ENCODE results near the gene BCKDK.
A peak's percentile ranks its signal among the peaks of the same experiment; 100 is the strongest.
"Not testable (repeated sequence)": the region's sequence is repeated elsewhere in the genome, so short reads cannot be mapped to it uniquely, and the experiment has no call there.

BCKDK gene

DNA sequence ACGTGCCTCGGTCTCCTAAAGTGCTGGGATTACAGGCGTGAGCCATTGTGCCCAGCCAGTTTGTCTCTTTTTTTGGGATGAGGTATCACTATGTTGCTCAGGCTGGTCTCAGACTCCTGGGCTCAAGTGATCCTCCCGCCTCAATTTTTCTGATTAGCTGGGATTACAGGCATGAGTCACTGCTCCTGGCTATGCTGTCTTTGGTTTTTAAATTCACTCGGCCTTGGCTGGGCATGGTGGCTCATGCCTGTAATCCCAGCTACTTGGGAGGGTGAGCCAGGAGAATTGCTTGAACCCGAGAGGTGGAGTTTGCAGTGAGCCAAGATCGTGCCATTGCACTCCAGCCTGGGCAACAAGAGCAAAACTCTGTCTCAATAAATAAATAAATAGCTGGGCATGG is 36.2 kb downstream of the BCKDK start:
- DNase-seq: not testable (repeated sequence)

DNA sequence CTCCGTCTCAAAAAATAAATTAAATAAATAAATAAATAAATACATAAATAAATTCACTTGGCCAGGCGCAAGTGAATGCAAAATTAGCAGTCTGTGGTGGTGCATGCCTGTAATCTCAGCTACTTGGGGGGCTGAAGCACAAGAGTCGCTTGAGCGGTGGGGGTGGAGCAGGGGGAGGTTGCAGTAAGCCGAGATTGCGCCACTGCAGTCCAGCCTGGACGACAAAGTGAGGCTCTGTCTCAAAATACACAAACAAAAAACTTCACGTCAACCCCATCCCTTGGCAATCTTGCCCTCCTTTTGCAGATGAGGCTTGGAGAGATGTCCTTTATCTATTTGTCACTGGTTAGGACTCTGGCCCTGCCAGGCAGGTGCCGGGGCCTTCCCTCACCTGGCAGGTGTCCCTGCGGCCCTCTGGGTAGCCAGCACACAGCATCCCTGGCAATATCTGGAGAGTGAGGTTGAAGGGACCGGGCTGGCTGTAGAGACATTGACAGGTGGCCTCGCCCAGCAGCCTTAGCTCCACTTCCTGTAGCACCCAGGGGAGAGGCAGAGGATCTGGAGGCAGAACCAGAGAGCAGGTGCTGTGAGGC is 37.3 kb downstream of the BCKDK start:
- DNase-seq: peak; percentile 17

- DNase-seq: no peak
Observed at GRCh38 chr16:31147574-31147973, 39.4 kb downstream of the BCKDK start.

- no peak for DNase-seq
Observed at GRCh38 chr16:31148281-31148728, 40.1 kb downstream of the BCKDK start.

- DNase-seq: no peak
Observed at GRCh38 chr16:31148896-31149295, 40.7 kb downstream of the BCKDK start.

DNA sequence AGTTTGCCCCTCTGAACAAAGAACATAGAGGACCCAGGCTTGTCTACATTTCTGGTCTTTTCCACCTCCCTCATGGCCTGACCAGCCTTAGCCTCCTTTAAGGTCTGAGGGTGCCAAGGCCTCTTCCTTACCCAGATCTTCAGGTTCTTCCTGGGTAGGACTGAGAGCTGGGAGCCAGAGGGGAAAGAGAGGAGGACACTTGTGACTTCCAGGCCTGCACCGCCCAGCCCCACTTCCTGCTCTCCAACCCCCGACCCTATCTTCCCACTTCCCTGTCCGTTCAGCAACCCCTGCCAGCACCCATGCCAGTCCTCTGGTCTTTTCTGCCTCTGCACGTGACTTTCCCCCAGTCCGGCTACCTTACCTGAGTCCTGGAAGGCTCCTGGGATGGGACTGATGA is 41.1 kb downstream of the BCKDK start:
- DNase-seq: no peak

DNA sequence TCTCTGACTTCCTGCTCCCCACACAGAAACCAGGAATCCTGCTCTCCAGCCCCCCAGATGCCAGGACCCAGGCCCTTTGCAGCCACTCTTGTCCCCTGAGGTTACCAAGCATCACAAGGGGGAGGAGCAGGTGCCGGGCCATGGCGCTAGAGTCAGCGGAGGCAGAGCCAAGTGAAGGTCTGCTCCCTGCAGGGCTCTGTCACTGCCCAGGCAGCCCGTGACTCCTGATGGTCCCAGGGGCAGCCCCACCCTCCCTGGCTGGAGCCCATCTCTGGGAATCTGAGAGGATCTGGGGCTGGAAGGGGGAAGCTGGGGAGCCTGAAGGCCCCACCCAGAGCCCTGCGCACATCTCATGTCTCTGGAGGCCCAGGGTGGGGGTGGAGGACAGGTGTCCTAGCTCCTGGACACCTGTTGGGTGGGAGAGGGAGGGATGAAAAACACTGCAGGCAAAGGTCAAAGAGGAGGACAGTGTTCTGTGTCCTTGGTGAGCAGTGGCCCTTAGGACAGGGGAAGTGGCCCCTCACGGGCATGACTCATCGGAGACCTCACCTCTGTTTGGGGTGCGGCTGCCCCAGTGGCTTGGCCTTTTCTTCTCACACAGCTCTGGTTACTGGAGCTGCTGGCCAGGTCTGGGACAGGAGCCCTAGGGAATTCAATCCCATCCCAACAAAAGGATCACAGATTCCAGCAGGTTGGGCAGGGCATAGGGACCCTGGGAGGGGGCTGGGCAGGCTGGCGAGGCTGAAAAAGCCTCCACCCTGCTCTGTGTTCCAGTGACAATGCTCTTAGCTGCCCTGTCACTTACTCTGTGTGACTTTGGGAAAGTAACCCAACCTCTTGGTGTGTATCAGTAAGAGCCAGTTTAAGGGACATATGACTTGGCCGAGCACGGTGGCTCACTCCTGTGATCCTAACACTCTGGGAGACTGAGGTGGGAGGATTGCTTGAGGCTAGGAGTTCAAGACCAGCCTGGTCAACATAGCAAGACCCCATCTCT is 42.0 kb downstream of the BCKDK start, which contains the start of gene PRSS36:
TSS of gene PRSS36 (minus strand) at position 173 of the 997 bp plus-strand sequence. CDS start at position 142, 31 bp downstream.
- no peak for DNase-seq

DNA sequence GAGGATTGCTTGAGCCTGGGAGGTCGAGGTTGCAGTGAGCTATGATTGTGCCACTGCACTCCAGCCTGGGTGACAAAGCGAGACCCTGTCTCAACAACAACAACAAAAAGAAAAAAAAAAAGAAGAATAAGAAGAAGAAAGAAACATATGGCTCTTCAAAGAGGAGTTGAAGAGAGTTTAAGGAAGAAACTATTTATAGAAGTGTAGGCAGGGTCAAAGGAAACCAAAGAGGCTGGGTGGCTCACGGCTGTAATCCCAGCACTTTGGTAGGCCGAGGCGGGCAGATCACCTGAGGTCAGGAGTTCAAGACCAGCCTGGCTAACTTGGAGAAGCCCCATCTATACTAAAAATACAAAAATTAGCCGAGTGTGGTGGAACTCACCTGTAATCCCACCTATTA is 42.8 kb downstream of the BCKDK start:
- not testable (repeated sequence) for DNase-seq

GRCh38 chr16:31157136-31157535 is 49.0 kb downstream of the BCKDK start:
- DNase-seq: no peak
